ENCODE data around the gene EPB41. TPM values are rescaled to one million over a fixed set of nuclear protein-coding genes. Genes with fewer than 3 reads are reported as not detected.

The EPB41 gene
- total RNA-seq, 1 experiment from 2014 or later: 17.3 TPM

DNA sequence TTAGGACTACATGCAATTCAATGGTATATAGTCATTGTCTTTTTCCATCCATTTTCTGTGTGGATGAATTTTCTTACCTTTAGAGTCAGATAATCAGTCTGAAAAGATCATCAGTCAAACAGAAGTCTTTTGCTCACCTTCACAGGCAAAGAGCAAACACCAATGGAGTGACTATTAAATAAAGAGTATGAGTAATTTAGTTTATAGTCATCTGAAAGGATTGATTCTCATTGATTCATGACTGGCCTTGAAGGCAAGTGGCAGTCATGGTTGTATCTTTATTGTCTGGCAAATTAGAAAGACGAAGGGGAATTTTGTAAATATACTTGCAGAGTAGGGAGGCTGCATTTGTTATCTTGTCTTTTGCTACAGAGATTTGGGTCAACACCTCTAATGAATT lies 89.9 kb downstream of the EPB41 start:
- Histone ChIP-seq H3K9me2 (replicated peaks; ENCODE audit: insufficient read depth, low read length) (no peaks in the 10 kb centered on the region), H3K9me3 (ENCODE audit: low read length) (no peaks in the 10 kb centered on the region), H4K20me1 (ENCODE audit: insufficient read depth, low read depth, low read length) (no peaks in the 10 kb centered on the region), H3K36me3 (ENCODE audit: insufficient read depth, low read length) (no peaks in the 10 kb centered on the region), H3K9ac (ENCODE audit: low read length) (no peak overlapping the region), H3K79me2 (ENCODE audit: low read length) (no peaks in the 10 kb centered on the region), H3K27me3 (ENCODE audit: low read length) (no peaks in the 10 kb centered on the region), H3K4me1 (ENCODE audit: low read length) (no peaks in the 10 kb centered on the region), H2AFZ (ENCODE audit: low read length) (no peak overlapping the region), H3K4me3 (ENCODE audit: low read length) (no peak overlapping the region), H3K4me2 (ENCODE audit: low read depth, low read length, poor library complexity, severe bottlenecking) (no peak overlapping the region), H3K27ac (ENCODE audit: low read length) (no peak overlapping the region)
- DNase-seq: no peak

DNA sequence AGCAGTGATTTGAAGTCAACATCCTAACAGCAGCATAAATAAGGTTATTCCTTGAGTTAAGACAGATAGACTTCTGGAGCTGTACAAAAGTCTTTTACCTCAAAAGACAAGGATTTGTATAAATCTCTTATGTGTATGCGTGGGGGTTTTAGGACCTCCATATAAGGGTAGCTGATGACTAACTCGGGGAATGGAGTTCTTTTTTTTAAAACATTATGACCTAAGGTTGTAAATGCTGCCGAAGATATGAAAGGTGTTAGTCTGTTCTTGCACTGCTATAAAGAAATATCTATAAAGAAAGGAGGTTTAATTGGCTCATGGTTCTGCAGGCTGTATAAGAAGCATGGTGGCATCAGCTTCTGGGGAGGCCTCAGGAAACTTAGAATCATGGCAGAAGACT lies 90.4 kb downstream of the EPB41 start:
- no peaks in the 10 kb centered on the region for H3K79me2 ChIP-seq (ENCODE audit: low read length)

DNA sequence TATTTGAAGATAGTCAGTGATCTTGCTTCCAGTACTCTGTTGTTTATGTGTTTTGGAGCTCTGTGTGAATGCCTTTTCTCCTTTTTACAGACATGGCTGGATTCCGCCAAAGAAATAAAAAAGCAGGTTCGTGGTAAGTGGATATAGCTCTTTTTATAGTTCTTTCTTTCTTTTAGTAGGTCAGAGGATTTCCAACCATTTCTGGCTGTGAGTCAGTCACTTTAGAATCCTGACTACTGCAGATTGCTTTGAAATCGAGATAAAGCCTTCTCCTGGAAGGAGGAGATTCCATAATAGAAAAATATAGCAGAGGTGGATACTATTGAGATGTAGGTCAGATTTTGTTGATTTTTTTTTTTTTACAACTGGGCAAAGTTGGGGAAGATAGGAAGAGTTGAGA lies 97.4 kb downstream of the EPB41 start:
- Histone ChIP-seq H3K4me2 (ENCODE audit: low read depth, low read length, poor library complexity, severe bottlenecking) (no peak overlapping the region), H3K9me2 (replicated peaks; ENCODE audit: insufficient read depth, low read length) (no peaks in the 10 kb centered on the region), H3K4me1 (ENCODE audit: low read length) (no peaks in the 10 kb centered on the region), H3K79me2 (ENCODE audit: low read length) (no peaks in the 10 kb centered on the region), H3K9ac (ENCODE audit: low read length) (no peak overlapping the region), H3K4me3 (ENCODE audit: low read length) (no peak overlapping the region), H2AFZ (ENCODE audit: low read length) (no peak overlapping the region), H4K20me1 (ENCODE audit: insufficient read depth, low read depth, low read length) (no peaks in the 10 kb centered on the region), H3K27me3 (ENCODE audit: low read length) (no peaks in the 10 kb centered on the region), H3K27ac (ENCODE audit: low read length) (no peak overlapping the region), H3K36me3 (ENCODE audit: insufficient read depth, low read length) (no peaks in the 10 kb centered on the region), H3K9me3 (ENCODE audit: low read length) (no peaks in the 10 kb centered on the region)
- no peak for DNase-seq

More for the DNA sequence above, 90.4 kb downstream of the EPB41 start:
- Histone ChIP-seq H4K20me1 (ENCODE audit: insufficient read depth, low read depth, low read length) (no peaks in the 10 kb centered on the region), H3K4me3 (ENCODE audit: low read length) (no peak overlapping the region), H3K9me2 (replicated peaks; ENCODE audit: insufficient read depth, low read length) (no peaks in the 10 kb centered on the region), H3K4me1 (ENCODE audit: low read length) (no peaks in the 10 kb centered on the region), H3K4me2 (ENCODE audit: low read depth, low read length, poor library complexity, severe bottlenecking) (no peak overlapping the region), H3K27ac (ENCODE audit: low read length) (no peak overlapping the region), H3K36me3 (ENCODE audit: insufficient read depth, low read length) (no peaks in the 10 kb centered on the region), H3K9me3 (ENCODE audit: low read length) (no peaks in the 10 kb centered on the region), H2AFZ (ENCODE audit: low read length) (no peak overlapping the region), H3K9ac (ENCODE audit: low read length) (no peak overlapping the region), H3K27me3 (ENCODE audit: low read length) (no peaks in the 10 kb centered on the region)
- no peak for DNase-seq

DNA sequence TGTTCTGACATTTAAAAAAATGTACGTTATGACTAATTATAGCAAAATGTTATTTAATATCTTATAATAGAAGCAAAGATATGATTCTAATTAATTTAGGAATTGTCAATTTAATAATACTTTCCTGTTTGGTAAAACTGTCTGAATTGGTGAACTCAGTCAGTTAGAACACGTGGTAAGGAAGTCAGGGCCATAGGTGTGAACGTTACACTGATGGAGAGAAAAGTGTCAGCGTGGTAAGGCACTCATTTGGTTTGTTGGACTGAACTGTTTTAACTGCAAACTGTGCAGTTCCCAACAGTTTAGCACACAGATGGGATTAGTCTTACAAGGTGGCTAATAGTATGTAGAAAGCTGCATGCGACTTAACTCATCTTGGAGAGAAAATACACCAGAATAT lies 102.9 kb downstream of the EPB41 start:
- H3K9me2 ChIP-seq (replicated peaks; ENCODE audit: insufficient read depth, low read length): no peaks in the 10 kb centered on the region
- H4K20me1 ChIP-seq (ENCODE audit: insufficient read depth, low read depth, low read length): no peaks in the 10 kb centered on the region
- H3K36me3 ChIP-seq (ENCODE audit: insufficient read depth, low read length): no peaks in the 10 kb centered on the region
- no peak overlapping the region for H3K4me2 ChIP-seq (ENCODE audit: low read depth, low read length, poor library complexity, severe bottlenecking)
- H3K27ac ChIP-seq (ENCODE audit: low read length): no peak overlapping the region
- no peak overlapping the region for H2AFZ ChIP-seq (ENCODE audit: low read length)
- H3K4me1 ChIP-seq (ENCODE audit: low read length): no peaks in the 10 kb centered on the region
- no peaks in the 10 kb centered on the region for H3K9me3 ChIP-seq (ENCODE audit: low read length)
- H3K27me3 ChIP-seq (ENCODE audit: low read length): no peaks in the 10 kb centered on the region
- H3K4me3 ChIP-seq (ENCODE audit: low read length): no peak overlapping the region
- no peak for DNase-seq
- H3K9ac ChIP-seq (ENCODE audit: low read length): no peak overlapping the region
- no peaks in the 10 kb centered on the region for H3K79me2 ChIP-seq (ENCODE audit: low read length)

DNA sequence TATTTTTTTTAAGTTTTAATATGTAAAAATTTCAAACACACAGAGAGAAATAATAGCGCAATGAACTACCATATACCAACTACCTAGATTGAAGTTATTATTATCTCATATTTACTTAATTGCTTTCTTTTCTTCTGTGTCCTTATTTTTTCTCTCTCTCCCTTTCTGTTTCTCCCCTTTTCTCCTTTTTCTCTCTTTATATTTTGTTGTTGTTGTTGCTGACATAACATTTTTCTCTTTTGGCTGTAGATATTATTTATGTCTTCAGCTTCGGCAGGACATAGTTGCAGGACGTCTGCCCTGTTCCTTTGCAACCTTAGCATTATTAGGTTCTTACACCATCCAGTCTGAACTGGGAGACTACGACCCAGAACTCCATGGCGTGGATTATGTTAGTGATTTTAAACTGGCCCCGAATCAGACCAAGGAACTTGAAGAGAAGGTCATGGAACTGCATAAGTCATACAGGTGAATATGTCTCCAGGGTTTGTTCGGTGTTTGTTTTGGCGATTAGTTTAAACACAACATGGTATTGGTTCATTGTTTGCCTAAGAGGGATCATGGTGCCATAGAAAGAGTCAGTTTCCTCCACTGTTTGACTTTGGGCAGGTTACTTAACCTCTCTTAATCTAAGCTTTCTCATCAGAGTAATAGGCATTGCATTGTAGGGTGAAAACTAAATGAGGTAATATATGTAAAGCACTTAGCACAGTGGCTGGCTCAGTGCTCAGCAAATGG lies 103.8 kb downstream of the EPB41 start:
- H3K4me2 ChIP-seq (ENCODE audit: low read depth, low read length, poor library complexity, severe bottlenecking): no peak overlapping the region
- no peaks in the 10 kb centered on the region for H3K9me3 ChIP-seq (ENCODE audit: low read length)
- no peaks in the 10 kb centered on the region for H4K20me1 ChIP-seq (ENCODE audit: insufficient read depth, low read depth, low read length)
- no peaks in the 10 kb centered on the region for H3K27me3 ChIP-seq (ENCODE audit: low read length)
- no peaks in the 10 kb centered on the region for H3K4me1 ChIP-seq (ENCODE audit: low read length)
- no peaks in the 10 kb centered on the region for H3K79me2 ChIP-seq (ENCODE audit: low read length)
- H3K27ac ChIP-seq (ENCODE audit: low read length): no peak overlapping the region
- H3K9ac ChIP-seq (ENCODE audit: low read length): no peak overlapping the region
- H3K4me3 ChIP-seq (ENCODE audit: low read length): no peak overlapping the region
- H3K36me3 ChIP-seq (ENCODE audit: insufficient read depth, low read length): no peaks in the 10 kb centered on the region
- no peak for DNase-seq
- H3K9me2 ChIP-seq (replicated peaks; ENCODE audit: insufficient read depth, low read length): no peaks in the 10 kb centered on the region
- H2AFZ ChIP-seq (ENCODE audit: low read length): no peak overlapping the region

DNA sequence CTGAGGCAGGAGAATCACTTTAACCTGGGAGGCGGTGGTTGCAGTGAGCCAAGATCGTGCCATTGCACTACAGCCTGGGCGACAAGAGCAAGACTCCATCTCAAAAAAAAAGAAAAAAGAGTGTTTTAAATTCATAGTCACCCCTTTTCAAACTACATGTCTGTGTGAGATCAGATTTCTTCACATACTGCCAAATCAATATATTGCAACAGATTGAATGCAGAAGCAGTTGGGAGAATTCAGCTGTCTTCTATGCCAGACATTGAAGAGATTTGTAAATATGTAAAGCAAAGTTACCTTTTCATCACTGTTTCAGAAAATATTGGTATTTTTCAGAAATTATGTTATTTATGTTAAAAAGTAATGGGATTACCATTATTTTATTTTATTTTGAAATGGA lies 108.3 kb downstream of the EPB41 start:
- no peak overlapping the region for H3K4me2 ChIP-seq (ENCODE audit: low read depth, low read length, poor library complexity, severe bottlenecking)
- no peaks in the 10 kb centered on the region for H3K36me3 ChIP-seq (ENCODE audit: insufficient read depth, low read length)
- no peaks in the 10 kb centered on the region for H3K9me3 ChIP-seq (ENCODE audit: low read length)
- no peaks in the 10 kb centered on the region for H3K27me3 ChIP-seq (ENCODE audit: low read length)
- no peaks in the 10 kb centered on the region for H3K9me2 ChIP-seq (replicated peaks; ENCODE audit: insufficient read depth, low read length)
- H3K9ac ChIP-seq (ENCODE audit: low read length): no peak overlapping the region
- no peak for DNase-seq
- H3K4me1 ChIP-seq (ENCODE audit: low read length): no peaks in the 10 kb centered on the region
- no peaks in the 10 kb centered on the region for H4K20me1 ChIP-seq (ENCODE audit: insufficient read depth, low read depth, low read length)
- no peak overlapping the region for H3K4me3 ChIP-seq (ENCODE audit: low read length)
- H2AFZ ChIP-seq (ENCODE audit: low read length): no peak overlapping the region
- no peak overlapping the region for H3K27ac ChIP-seq (ENCODE audit: low read length)
- H3K79me2 ChIP-seq (ENCODE audit: low read length): no peaks in the 10 kb centered on the region

DNA sequence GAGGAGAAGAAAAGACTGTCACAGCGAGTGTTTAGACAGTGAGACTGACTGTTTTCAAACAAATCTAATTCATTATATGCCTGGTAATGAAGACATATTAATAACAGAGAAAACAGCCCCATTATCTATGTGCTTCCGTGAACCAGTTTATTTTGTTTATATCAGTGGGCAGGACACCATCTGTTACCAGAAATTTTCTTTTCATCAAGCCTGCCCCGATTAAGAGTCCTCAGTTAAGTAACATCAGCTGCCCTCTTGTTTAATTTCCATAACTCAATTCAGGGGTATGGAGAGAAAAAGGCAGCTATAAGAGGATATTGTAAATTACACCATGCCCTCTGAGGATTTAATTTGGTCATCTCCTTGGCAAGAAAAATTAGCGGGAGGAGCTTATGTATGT lies 115.3 kb downstream of the EPB41 start:
- Histone ChIP-seq H3K4me1 (ENCODE audit: low read length) (peaks cover 4% of the 10 kb centered on the region; the same call in 1 of the 2 replicates), H3K9me3 (ENCODE audit: low read length) (no peaks in the 10 kb centered on the region), H4K20me1 (ENCODE audit: insufficient read depth, low read depth, low read length) (no peaks in the 10 kb centered on the region), H3K36me3 (ENCODE audit: insufficient read depth, low read length) (no peaks in the 10 kb centered on the region), H3K9me2 (replicated peaks; ENCODE audit: insufficient read depth, low read length) (no peaks in the 10 kb centered on the region), H3K9ac (ENCODE audit: low read length) (no peak overlapping the region), H2AFZ (ENCODE audit: low read length) (no peak overlapping the region), H3K27me3 (ENCODE audit: low read length) (no peaks in the 10 kb centered on the region), H3K4me3 (ENCODE audit: low read length) (no peak overlapping the region), H3K79me2 (ENCODE audit: low read length) (no peaks in the 10 kb centered on the region), H3K4me2 (ENCODE audit: low read depth, low read length, poor library complexity, severe bottlenecking) (no peak overlapping the region), H3K27ac (ENCODE audit: low read length) (no peak overlapping the region)
- DNase-seq: no peak

DNA sequence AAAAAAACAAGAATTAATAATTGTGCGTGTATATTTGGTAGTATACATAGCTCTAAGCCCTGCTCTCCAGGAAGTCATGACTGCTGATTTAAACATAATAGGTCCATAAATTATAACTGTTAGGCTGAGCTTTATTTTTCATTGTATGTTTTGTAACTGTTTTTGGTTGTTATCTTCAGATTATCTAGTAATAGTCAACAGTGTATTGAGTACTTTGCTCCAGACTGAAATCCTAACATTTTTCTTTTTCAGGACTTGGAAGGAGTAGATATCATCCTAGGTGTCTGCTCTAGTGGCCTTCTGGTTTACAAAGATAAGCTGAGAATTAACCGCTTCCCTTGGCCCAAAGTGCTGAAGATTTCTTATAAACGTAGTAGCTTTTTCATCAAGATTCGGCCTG lies 118.5 kb downstream of the EPB41 start:
- Histone ChIP-seq H3K9ac (ENCODE audit: low read length) (no peak overlapping the region), H3K36me3 (ENCODE audit: insufficient read depth, low read length) (no peaks in the 10 kb centered on the region), H3K79me2 (ENCODE audit: low read length) (no peaks in the 10 kb centered on the region)

More for the DNA sequence above, 118.5 kb downstream of the EPB41 start:
- Histone ChIP-seq H3K4me1 (ENCODE audit: low read length) (peaks cover 4% of the 10 kb centered on the region; the same call in 1 of the 2 replicates), H3K9me3 (ENCODE audit: low read length) (no peaks in the 10 kb centered on the region), H3K27me3 (ENCODE audit: low read length) (no peaks in the 10 kb centered on the region), H3K27ac (ENCODE audit: low read length) (no peak overlapping the region), H4K20me1 (ENCODE audit: insufficient read depth, low read depth, low read length) (no peaks in the 10 kb centered on the region), H3K4me3 (ENCODE audit: low read length) (no peak overlapping the region), H3K4me2 (ENCODE audit: low read depth, low read length, poor library complexity, severe bottlenecking) (no peak overlapping the region), H3K9me2 (replicated peaks; ENCODE audit: insufficient read depth, low read length) (no peaks in the 10 kb centered on the region), H2AFZ (ENCODE audit: low read length) (no peak overlapping the region)
- no peak for DNase-seq

All from Karpas-422 (cell line).